HCT116 (cell line): ENCODE measurements around the gene SIK3. TPM values are rescaled to one million over a fixed set of nuclear protein-coding genes. Genes with fewer than 3 reads are reported as not detected.

Source experiments
- ATAC-seq: fragments of 200-7000 bp; cut with Tn5 transposase; 2 replicates; pipeline ENCODE4 v1.9.1; 2020; ENCODE audit warnings: mild to moderate bottlenecking, moderate library complexity
- BruUV-seq: library from RNA; stranded (reverse); fragments of 400-500 nt; replicated peaks from 2 replicates; lab custom pipeline; 2021; lab: Mats Ljungman, UMichigan
- CTCF ChIA-PET: fragments of 300-600 bp; sonication (Branson Sonifier 250); formaldehyde crosslinking; loops from one replicate; lab custom pipeline; 2021; ENCODE audit warnings: antibody characterized with exemption; lab: Charles Lee
- POLR2A ChIA-PET: fragments of 300-600, 350-600 bp; sonication (Branson Sonifier 250); formaldehyde crosslinking; loops from one replicate; lab custom pipeline; 2021; ENCODE audit warnings: antibody characterized with exemption; lab: Charles Lee
- RAD21 ChIA-PET, 2 experiments: fragments of 300-600 bp; sonication (Branson Sonifier 250); formaldehyde crosslinking; loops; one replicate each; lab custom pipeline; 2023; ENCODE audit warnings: low total read pairs in 2 of 2; ENCODE audit not compliant: uncharacterized antibody in 2 of 2, unreplicated experiment in 2 of 2, low non-redundant PET in 1 of 2; lab: Charles Lee
- DNase-seq: peaks from one replicate; pipeline ENCODE4 v3.0.0-alpha.2; 2010; ENCODE audit warnings: low read depth, low spot score
- H2AFZ ChIP-seq: fragments of 200-600 bp; shearing (Covaris generic), sonication (generic); 2 replicates; pipeline ENCODE4 v1.6.1; 2017; ENCODE audit warnings: low read depth, mixed run types, mixed read lengths, antibody characterized with exemption, low read length; ENCODE audit not compliant: poor library complexity, severe bottlenecking
- H3K27ac ChIP-seq: 2 replicates; pipeline ENCODE4 v1.5.1; 2012; ENCODE audit warnings: low read depth, low read length
- H3K27me3 ChIP-seq: fragments of 200-600 bp; sonication (generic); 2 replicates; pipeline ENCODE4 v1.6.1; 2016; ENCODE audit warnings: mixed run types, low read length, mixed read lengths; ENCODE audit not compliant: insufficient read depth
- H3K36me3 ChIP-seq, 2 experiments: fragments of 200-500 bp in 1 of 2; fragments of 200-600 bp in 1 of 2; sonication (Bioruptor generic) in 1 of 2; sonication (generic) in 1 of 2; 2 replicates each; pipeline versions ENCODE4 v1.5.1 to v1.6.1; 2014 to 2016; ENCODE audit warnings: low read length in 2 of 2, inconsistent platforms in 1 of 2, mixed read lengths in 1 of 2, mixed run types in 1 of 2; ENCODE audit not compliant: insufficient read depth in 2 of 2, control insufficient read depth in 1 of 2
- H3K4me1 ChIP-seq, 2 experiments: fragments of 200-600 bp in 1 of 2; sonication (generic) in 1 of 2; 2 replicates each; pipeline versions ENCODE4 v1.5.1 to v1.6.1; 2012 to 2017; ENCODE audit warnings: low read length in 2 of 2, inconsistent platforms in 1 of 2, mild to moderate bottlenecking in 1 of 2, mixed read lengths in 1 of 2, mixed run types in 1 of 2, moderate library complexity in 1 of 2; ENCODE audit not compliant: insufficient read depth in 2 of 2, control insufficient read depth in 1 of 2
- H3K4me2 ChIP-seq: fragments of 200-600 bp; sonication (generic); 2 replicates; pipeline ENCODE4 v1.6.1; 2017; ENCODE audit warnings: mixed run types, low read length, mixed read lengths
- H3K4me3 ChIP-seq, 2 experiments: fragments of 200-600 bp in 1 of 2; sonication (generic) in 1 of 2; replicated peaks in 1 of 2; 2 replicates each; pipeline ENCODE4 v1.5.1; 2011 to 2016; ENCODE audit warnings: low read length in 2 of 2, control low read depth in 1 of 2, low read depth in 1 of 2, mild to moderate bottlenecking in 1 of 2, mixed read lengths in 1 of 2, mixed run types in 1 of 2
- H3K79me2 ChIP-seq: fragments of 200-600 bp; sonication (generic); 2 replicates; pipeline ENCODE4 v1.6.1; 2017; ENCODE audit warnings: mild to moderate bottlenecking, mixed run types, low read length, moderate library complexity, mixed read lengths; ENCODE audit not compliant: insufficient read depth
- H3K9ac ChIP-seq: fragments of 200-600 bp; sonication (generic); 2 replicates; pipeline ENCODE4 v1.6.1; 2016; ENCODE audit warnings: low read length, mixed read lengths
- H3K9me2 ChIP-seq: fragments of 200-600 bp; sonication (generic), shearing (Covaris generic); 2 replicates; pipeline ENCODE4 v1.6.1; 2017; ENCODE audit warnings: mixed run types, mild to moderate bottlenecking, moderate library complexity; ENCODE audit not compliant: insufficient read depth
- H3K9me3 ChIP-seq, 2 experiments: fragments of 200-500 bp in 1 of 2; fragments of 200-600 bp in 1 of 2; sonication (Bioruptor generic) in 1 of 2; sonication (generic) in 1 of 2; 2 replicates each; pipeline ENCODE4 v1.6.1; 2014 to 2017; ENCODE audit warnings: low read length in 2 of 2, mixed read lengths in 2 of 2, inconsistent platforms in 1 of 2, low read depth in 1 of 2, mild to moderate bottlenecking in 1 of 2, mixed run types in 1 of 2, moderate library complexity in 1 of 2; ENCODE audit not compliant: control insufficient read depth in 1 of 2, insufficient read depth in 1 of 2
- H4K20me1 ChIP-seq: fragments of 200-600 bp; sonication (generic), shearing (Covaris generic); 2 replicates; pipeline ENCODE4 v1.6.1; 2017; ENCODE audit warnings: mixed run types, mild to moderate bottlenecking, moderate library complexity; ENCODE audit not compliant: insufficient read depth
- CBX3 ChIP-seq: IDR thresholded peaks from 2 replicates; pipeline ENCODE4 v1.6.1; 2012; ENCODE audit warnings: low read depth
- CEBPB ChIP-seq: IDR thresholded peaks from 2 replicates; pipeline ENCODE4 v1.6.1; 2012; ENCODE audit warnings: low read depth
- EGR1 ChIP-seq: IDR thresholded peaks from 2 replicates; pipeline ENCODE4 v1.6.1; 2012; ENCODE audit warnings: low read depth
- EZH2phosphoT487 ChIP-seq: fragments of 200-600 bp; IDR thresholded peaks from 2 replicates; pipeline ENCODE4 v1.6.1; 2018; ENCODE audit warnings: antibody characterized with exemption, borderline replicate concordance
- FOSL1 ChIP-seq: IDR thresholded peaks from 2 replicates; pipeline ENCODE4 v1.6.1; 2012; ENCODE audit warnings: low read depth
- MAX ChIP-seq: IDR thresholded peaks from 2 replicates; pipeline ENCODE4 v1.6.1; 2012
- POLR2A ChIP-seq: IDR thresholded peaks from 2 replicates; pipeline ENCODE4 v1.7.0; 2011; ENCODE audit warnings: borderline replicate concordance; ENCODE audit not compliant: insufficient read depth, insufficient read length; ENCODE audit errors: extremely low read depth
- REST ChIP-seq: IDR thresholded peaks from 2 replicates; pipeline ENCODE4 v1.6.1; 2012; ENCODE audit warnings: low read depth
- SIN3A ChIP-seq: IDR thresholded peaks from 2 replicates; pipeline ENCODE4 v1.6.1; 2012; ENCODE audit warnings: low read depth
- ZNF274 ChIP-seq: fragments of 200-500 bp; sonication (Bioruptor generic); IDR thresholded peaks from 2 replicates; pipeline ENCODE4 v1.6.1; 2014; ENCODE audit warnings: mild to moderate bottlenecking, low read depth, low read length, inconsistent platforms
- intact Hi-C: fragments of 100-400 bp; cut with micrococcal nuclease; formaldehyde crosslinking; loops from 2 replicates; pipeline ENCODE4 v1.10.0; 2022
- total RNA-seq: library from RNA; stranded (reverse); gene quantifications from one replicate; pipeline ENCODE4 v1.2.1, GENCODE V29; 2021; ENCODE audit not compliant: unreplicated experiment

SIK3 gene
- total RNA-seq, 1 experiment from 2014 or later = 21.0 TPM

GRCh38 chr11:116823031-116823843 is 275.0 kb downstream of the SIK3 start, which contains the start of gene APOA4:
TSS of gene APOA4 (minus strand) at chr11:116823304. CDS start at chr11:116823191, 113 bp downstream.
- no peak within 1 kb of the TSS for H3K27ac ChIP-seq
- no peaks in the 10 kb centered on the region for H3K36me3 ChIP-seq
- intact Hi-C loops = no loop called here
- TF ChIP-seq CBX3 = no peak
- no peak for TF ChIP-seq REST
- no peak for TF ChIP-seq FOSL1
- no peak for TF ChIP-seq ZNF274
- TF ChIP-seq SIN3A = no peak
- TF ChIP-seq POLR2A = no peak
- TF ChIP-seq MAX = no peak
- TF ChIP-seq EGR1 = no peak
- no peak for TF ChIP-seq CEBPB
- TF ChIP-seq EZH2phosphoT487 = no peak
- no peak within 1 kb of the TSS for H3K4me3 ChIP-seq
- H2AFZ ChIP-seq = no peak within 1 kb of the TSS
- RAD21 ChIA-PET = no interaction called here
- no peak for ATAC-seq
- H3K9me2 ChIP-seq = no peaks in the 10 kb centered on the region
- POLR2A ChIA-PET = no interaction called here
- H3K9ac ChIP-seq = no peak within 1 kb of the TSS
- BruUV-seq = no TSS peak
- CTCF ChIA-PET = no interaction called here
- H4K20me1 ChIP-seq = no peaks in the 10 kb centered on the region
- DNase-seq = no peak
- H3K27me3 ChIP-seq = no peaks in the 10 kb centered on the region
- H3K9me3 ChIP-seq = no peaks in the 10 kb centered on the region
- no peaks in the 10 kb centered on the region for H3K4me1 ChIP-seq
- no peak within 1 kb of the TSS for H3K4me2 ChIP-seq
- no peaks in the 10 kb centered on the region for H3K79me2 ChIP-seq
